HG02943 (cell line): ENCODE measurements around the gene TSGA10.
"Not testable (repeated sequence)": the region's sequence is repeated elsewhere in the genome, so short reads cannot be mapped to it uniquely, and the experiment has no call there.

Experiments used
- ATAC-seq: cut with Tn5 transposase; IDR thresholded peaks from one replicate; pipeline ENCODE4 v1.9.1; 2021; ENCODE audit warnings: mild to moderate bottlenecking, low read depth, moderate library complexity; ENCODE audit not compliant: unreplicated experiment

TSGA10 gene

DNA sequence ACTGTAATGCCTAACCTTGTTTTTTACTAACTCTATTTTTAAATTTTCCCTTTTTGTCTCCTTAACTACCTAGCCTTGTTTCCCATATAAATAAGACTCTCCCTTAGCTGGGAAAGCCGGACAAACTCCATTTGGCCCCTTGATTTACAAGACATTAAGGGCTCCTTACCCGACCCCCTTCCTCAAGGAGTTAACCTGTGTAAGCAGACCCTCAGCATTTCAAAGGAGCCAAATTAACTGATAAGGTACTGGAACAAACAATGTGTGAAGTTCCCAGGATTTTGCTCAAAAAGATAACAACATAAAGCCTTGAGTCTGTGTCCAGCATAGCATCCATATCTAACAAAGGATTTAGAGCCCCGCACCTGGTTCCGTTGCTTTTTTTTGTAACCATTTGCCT lies 72.9 kb downstream of the TSGA10 start:
- ATAC-seq: no peak

DNA sequence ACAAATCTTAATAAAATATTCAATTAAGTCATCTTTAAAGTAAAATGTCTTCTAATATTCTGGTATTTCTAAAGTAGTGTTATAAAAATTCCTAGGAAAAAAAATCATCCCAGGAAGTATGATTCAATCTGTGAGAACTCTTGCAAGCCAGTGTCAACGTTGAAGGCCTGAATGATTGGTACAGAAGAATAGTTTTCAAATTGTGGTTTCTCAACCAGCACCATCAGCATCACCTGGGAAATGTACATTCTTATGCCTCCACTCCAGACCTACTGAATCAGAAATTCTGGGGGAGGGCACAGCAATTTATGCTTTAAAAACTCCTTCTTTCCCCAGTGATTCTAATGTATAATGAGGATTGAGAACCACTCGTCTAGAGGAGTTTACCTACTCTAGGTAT lies 75.5 kb downstream of the TSGA10 start:
- ATAC-seq: no peak

- no peak for ATAC-seq
Observed at GRCh38 chr2:99072551-99072950, 82.2 kb downstream of the TSGA10 start.

DNA sequence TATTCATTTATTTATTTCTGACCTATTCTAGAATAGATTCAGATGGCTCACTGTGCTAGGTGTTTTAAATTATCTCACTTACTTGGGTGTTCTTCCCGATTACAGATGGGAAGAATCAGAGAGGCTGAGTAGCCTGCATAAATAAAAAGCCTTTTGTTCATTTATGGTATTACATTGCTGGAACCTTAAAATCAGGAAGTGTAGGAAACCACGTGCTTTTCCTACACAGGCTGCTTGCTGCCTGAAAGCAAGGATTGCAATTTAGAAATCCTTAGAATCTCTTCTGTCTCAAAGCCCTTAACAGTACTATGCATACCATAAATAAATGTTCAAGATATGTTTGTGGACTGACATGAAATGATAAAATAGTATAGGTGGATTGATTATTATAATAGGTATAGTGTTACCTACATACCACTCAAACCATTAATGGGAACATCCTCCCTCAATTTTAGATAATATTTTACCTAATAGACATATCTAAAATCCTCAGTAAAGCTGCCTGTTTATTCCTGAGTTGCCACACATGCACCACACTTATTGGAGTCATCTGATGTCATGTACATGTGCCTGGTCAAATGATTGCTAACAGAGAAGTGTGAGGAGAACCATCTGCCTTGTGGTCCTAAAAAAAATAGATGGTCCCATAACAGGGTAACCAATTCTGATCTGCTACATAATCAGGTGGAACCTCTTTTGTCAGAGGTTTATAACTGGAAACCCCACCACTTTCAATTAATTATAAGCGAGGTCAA lies 86.7 kb downstream of the TSGA10 start:
- no peak for ATAC-seq

- ATAC-seq: peak; percentile 96
Observed at GRCh38 chr2:99066075-99066958, 88.4 kb downstream of the TSGA10 start.

GRCh38 chr2:99049187-99049586 lies 105.6 kb downstream of the TSGA10 start:
- ATAC-seq: not testable (repeated sequence)

DNA sequence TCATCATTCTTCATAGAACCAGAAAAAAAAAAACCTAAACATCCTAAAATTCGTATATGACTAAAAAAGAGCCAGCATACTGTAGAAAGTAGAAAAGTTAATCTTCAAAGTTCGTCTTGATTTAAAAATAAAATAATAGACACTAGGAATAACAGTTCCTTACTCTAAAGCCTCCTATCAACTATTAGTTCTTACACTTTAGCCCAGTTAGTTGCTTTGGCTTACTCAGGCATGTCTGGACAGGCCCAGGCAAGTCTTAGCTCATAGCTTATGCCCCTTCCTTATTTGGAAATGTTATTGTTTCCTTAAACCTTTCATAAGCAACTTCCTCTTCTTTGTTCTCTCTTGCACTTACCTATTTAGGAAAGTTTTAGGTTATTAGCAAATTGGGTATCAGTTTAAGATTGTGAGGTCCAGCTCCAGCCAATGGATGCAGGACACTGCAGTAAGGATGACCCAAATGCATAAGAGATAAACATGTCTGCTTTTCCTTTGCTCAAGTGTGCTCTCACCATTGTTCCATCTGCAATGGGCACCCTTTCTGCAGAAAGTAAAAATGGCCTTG lies 113.9 kb downstream of the TSGA10 start:
- not testable (repeated sequence) for ATAC-seq

- ATAC-seq: no peak
Observed at GRCh38 chr2:99035920-99036319, 118.8 kb downstream of the TSGA10 start.

- no peak for ATAC-seq
Observed at GRCh38 chr2:99032786-99033185, 122.0 kb downstream of the TSGA10 start.

DNA sequence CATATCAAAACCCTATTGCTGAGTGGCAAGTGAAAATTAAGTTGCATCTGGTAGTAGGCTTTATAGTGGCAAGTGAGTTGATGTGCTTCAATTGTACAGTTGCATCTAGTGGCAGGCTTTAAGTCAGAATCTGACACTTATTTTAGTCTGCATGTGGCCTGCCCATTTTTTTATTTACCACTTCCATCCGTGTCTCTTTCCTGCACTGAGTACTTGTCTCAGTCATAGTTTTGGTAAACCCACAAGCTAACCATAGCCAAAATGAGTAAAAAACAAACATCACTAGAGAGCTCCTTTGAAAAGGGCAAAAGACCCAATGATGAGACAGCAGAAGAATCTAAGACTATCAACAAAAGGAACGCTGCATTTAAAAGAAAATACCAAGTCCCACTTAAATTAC lies 122.7 kb downstream of the TSGA10 start:
- ATAC-seq: no peak

DNA sequence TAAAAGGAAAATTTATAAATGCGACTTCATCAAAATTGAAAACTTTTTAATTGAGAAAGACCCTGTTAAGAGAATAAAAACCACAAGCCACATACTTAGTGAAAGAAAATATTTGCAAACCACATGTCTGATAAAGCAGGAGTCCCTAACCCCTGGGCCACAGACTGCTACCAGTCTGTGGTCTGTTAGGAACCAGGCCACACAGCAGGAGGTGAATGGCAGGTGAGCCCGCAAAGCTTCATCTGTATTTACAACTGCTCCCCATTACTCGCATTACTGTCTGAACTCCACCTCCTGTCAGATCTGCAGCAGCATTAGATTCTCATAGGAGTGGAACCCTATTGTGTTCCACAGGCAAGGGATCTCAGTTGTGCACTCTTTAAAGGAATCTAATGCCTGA lies 123.3 kb downstream of the TSGA10 start:
- no peak for ATAC-seq

GRCh38 chr2:99028558-99028957 lies 126.2 kb downstream of the TSGA10 start:
- ATAC-seq: no peak

DNA sequence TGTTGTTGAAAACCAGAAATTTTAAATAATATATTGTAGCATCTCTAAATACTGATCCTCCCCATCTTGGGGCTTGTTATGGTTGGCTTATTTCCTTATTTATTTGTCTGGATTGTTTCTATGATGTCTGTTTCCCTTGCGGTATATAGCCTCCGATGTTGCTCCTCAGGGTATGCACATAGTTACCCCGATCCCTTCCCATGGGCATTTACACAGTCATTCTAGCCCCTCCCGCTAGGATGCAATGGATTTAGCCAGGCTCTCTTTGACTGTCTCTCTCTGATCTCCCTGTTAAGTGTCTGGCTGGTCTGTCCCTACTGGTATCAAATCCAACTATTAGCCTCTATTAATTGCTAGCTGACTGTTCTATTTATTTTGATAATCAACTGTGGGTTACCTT lies 126.9 kb downstream of the TSGA10 start:
- no peak for ATAC-seq

- ATAC-seq: no peak
Observed at GRCh38 chr2:99000708-99001107, 154.0 kb downstream of the TSGA10 start.

GRCh38 chr2:98988695-98989094 lies 166.0 kb downstream of the TSGA10 start:
- not testable (repeated sequence) for ATAC-seq

DNA sequence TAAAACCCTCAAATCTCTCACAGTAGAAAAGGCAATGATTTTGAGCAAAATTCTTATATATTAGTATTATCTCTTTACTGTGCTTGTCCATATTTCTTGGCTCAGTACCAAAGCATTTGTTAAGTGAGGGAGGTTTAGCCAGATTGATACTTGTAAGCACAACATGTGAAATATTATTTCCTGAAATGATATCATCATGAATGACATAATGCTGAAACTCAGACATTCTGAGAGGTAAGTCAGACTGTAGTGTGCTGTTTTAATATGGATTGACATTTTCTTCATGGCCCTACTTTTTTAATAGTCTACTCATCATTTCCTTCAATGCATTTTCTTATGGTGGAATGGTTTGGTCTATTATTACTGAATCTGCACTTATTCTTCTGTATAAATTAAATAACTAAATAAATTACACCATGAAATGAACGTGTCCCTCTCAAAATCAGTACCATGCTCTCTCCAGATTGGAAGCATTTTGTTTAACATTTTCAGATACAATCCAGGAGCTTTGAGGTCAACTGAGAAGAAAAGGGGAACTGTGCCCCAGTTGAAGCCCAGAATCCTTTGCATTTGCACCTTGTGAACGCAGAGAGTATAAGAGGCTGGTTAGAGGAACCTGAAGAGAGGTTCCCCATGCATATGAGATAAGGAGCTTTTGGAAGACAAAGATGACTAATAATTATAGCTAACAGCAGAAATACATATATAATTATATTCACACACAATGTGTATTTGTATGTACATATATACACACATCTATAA lies 168.7 kb downstream of the TSGA10 start:
- no peak for ATAC-seq

- ATAC-seq: no peak
Observed at GRCh38 chr2:98975611-98976010, 179.1 kb downstream of the TSGA10 start.

- ATAC-seq: no peak
Observed at GRCh38 chr2:98972582-98973167, 182.1 kb downstream of the TSGA10 start.

DNA sequence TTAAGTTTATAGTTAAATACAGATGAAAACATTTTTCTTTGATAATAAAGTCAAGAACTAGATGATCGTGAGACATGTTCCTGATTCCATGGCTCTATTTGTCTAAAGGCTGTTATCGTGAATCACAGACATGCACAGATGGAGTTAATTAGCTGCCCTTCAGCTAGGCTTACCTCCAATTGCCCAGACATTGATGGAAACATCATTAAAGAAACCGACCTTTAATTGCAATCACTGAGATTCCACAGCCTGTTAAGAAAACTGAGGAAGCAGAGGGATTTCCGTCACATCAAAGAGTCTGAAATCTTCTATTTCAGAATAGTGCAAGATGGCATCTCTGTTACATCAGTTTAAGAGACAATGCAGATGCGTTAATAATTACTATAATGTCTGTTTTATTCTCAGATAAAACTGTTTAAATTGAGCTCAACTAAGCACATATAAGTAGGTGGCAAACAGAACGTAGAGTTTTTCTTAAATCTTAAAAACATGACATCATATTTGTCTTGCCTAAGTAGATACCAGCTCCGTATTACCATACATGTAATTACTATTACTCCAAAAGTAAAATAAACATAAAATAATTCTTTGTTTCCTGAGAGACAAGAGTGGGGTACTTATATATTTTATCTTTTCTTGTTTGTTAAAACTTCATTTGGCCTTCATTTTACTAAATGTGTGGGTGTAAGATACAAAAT lies 194.8 kb downstream of the TSGA10 start:
- ATAC-seq: no peak

DNA sequence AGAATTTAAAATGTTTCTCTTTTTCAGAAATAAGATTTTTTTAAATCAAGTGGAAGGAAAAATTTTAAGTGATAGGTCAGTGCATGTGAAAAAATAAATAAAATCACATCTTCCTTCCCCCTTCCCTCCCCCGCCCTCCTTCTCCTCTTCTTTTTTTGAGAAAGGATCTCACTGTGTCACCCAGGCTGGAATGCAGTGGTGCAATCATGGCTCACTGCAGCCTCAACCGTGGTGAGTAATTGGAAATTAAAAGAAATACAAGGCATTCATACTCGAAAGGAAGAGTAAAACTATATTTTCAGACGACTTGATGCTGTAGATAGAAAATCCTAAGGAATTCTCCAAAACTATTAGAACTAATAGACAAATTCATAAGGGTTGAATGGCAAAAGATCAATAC lies 201.8 kb downstream of the TSGA10 start:
- no peak for ATAC-seq
